Endothelial cell (in vitro differentiated cells): ENCODE results near the gene SNX32. TPM values are rescaled to one million over a fixed set of nuclear protein-coding genes. Genes with fewer than 3 reads are reported as not detected.
"Not testable (repeated sequence)": the region's sequence is repeated elsewhere in the genome, so short reads cannot be mapped to it uniquely, and the experiment has no call there.

Source experiments
- DNase-seq: peaks from one replicate; pipeline ENCODE4 v3.0.0; 2021; ENCODE audit warnings: low spot score
- H3K27ac Mint-ChIP-seq: one replicate; pipeline ENCODE4 v1.8.0; 2021; ENCODE audit warnings: mixed read lengths, inconsistent platforms; ENCODE audit not compliant: unreplicated experiment
- H3K27me3 Mint-ChIP-seq: one replicate; pipeline ENCODE4 v1.8.0; 2021; ENCODE audit warnings: mild to moderate bottlenecking, moderate library complexity, mixed read lengths, inconsistent platforms; ENCODE audit not compliant: unreplicated experiment
- H3K36me3 Mint-ChIP-seq: one replicate; pipeline ENCODE4 v1.8.0; 2021; ENCODE audit warnings: mild to moderate bottlenecking, low read depth, mixed read lengths, inconsistent platforms; ENCODE audit not compliant: unreplicated experiment
- H3K4me1 Mint-ChIP-seq: one replicate; pipeline ENCODE4 v1.8.0; 2021; ENCODE audit warnings: mild to moderate bottlenecking, mixed read lengths, inconsistent platforms; ENCODE audit not compliant: unreplicated experiment
- H3K4me3 Mint-ChIP-seq: one replicate; pipeline ENCODE4 v1.8.0; 2021; ENCODE audit warnings: mild to moderate bottlenecking, mixed read lengths, inconsistent platforms; ENCODE audit not compliant: unreplicated experiment
- H3K9me3 Mint-ChIP-seq: one replicate; pipeline ENCODE4 v1.8.0; 2021; ENCODE audit warnings: mixed read lengths, inconsistent platforms; ENCODE audit not compliant: unreplicated experiment
- CTCF ChIP-seq: fragments of 200-600 bp; sonication (generic); IDR thresholded peaks from one replicate; pipeline ENCODE4 v1.5.0; 2021; ENCODE audit warnings: antibody characterized with exemption; ENCODE audit not compliant: unreplicated experiment
- total RNA-seq: library from RNA; stranded (reverse); fragmentation: NEBNext Ultra II Directional; extraction: Animal tissue kit (Norgen Biotek cat#: 25700); gene quantifications from one replicate; pipeline ENCODE4 v1.2.1, GENCODE V29; 2021; ENCODE audit not compliant: unreplicated experiment

Gene SNX32
- total RNA-seq, 1 donor from 2014 or later, result 1.2 TPM

GRCh38 chr11:65890324-65891218 lies 56.8 kb downstream of the SNX32 start, which contains the start of gene CCDC85B:
Gene CCDC85B (plus strand): TSS chr11:65890673. CDS start chr11:65890784, 111 bp downstream.
- Mint-ChIP-seq H3K4me1 (peaks cover 51% of the 10 kb centered on the region), H3K36me3 (peaks cover 11% of the 10 kb centered on the region), H3K9me3 (no peaks in the 10 kb centered on the region), H3K27ac (peak within 1 kb of the TSS; percentile 92), H3K4me3 (peak within 1 kb of the TSS; percentile 90), H3K27me3 (peaks cover 40% of the 10 kb centered on the region)
- peak; percentile 96 for DNase-seq
- no peak for TF ChIP-seq CTCF

- H3K9me3 Mint-ChIP-seq, result no peaks in the 10 kb centered on the region
- H3K27ac Mint-ChIP-seq, result peak overlapping the region; percentile 92
- H3K4me1 Mint-ChIP-seq, result peaks cover 49% of the 10 kb centered on the region
- H3K27me3 Mint-ChIP-seq, result peaks cover 39% of the 10 kb centered on the region
- TF ChIP-seq CTCF, result no peak
- DNase-seq, result peak; percentile 78
- peaks cover 9% of the 10 kb centered on the region for H3K36me3 Mint-ChIP-seq
- peak overlapping the region; percentile 90 for H3K4me3 Mint-ChIP-seq
Observed at GRCh38 chr11:65891219-65892136, 57.7 kb downstream of the SNX32 start.

- H3K9me3 Mint-ChIP-seq, DNase-seq, H3K36me3 Mint-ChIP-seq: not testable (repeated sequence)
- Mint-ChIP-seq H3K4me1 (peaks cover 44% of the 10 kb centered on the region), H3K4me3 (peak overlapping the region; percentile 90), H3K27me3 (peaks cover 32% of the 10 kb centered on the region), H3K27ac (peak overlapping the region; percentile 92)
Observed at GRCh38 chr11:65892137-65892540, 58.4 kb downstream of the SNX32 start.

- peaks cover 41% of the 10 kb centered on the region for H3K4me1 Mint-ChIP-seq
- H3K9me3 Mint-ChIP-seq, result no peaks in the 10 kb centered on the region
- peaks cover 4% of the 10 kb centered on the region for H3K36me3 Mint-ChIP-seq
- peak overlapping the region; percentile 92 for H3K27ac Mint-ChIP-seq
- H3K4me3 Mint-ChIP-seq, result peak overlapping the region; percentile 90
- DNase-seq, result no peak
- no peak for TF ChIP-seq CTCF
- H3K27me3 Mint-ChIP-seq, result peaks cover 32% of the 10 kb centered on the region
Observed at GRCh38 chr11:65892661-65893317, 59.0 kb downstream of the SNX32 start.

- Mint-ChIP-seq H3K9me3 (no peaks in the 10 kb centered on the region), H3K27ac (peak overlapping the region; percentile 31), H3K36me3 (peaks cover 1% of the 10 kb centered on the region), H3K4me1 (peaks cover 37% of the 10 kb centered on the region), H3K27me3 (peaks cover 31% of the 10 kb centered on the region), H3K4me3 (no peak overlapping the region)
- no peak for DNase-seq
- no peak for TF ChIP-seq CTCF
Observed at GRCh38 chr11:65894034-65894591, 60.4 kb downstream of the SNX32 start.
